OCI-LY1 (cell line): ENCODE measurements around the gene KCP.

Experiments
- H2AFZ ChIP-seq: fragments of 200-600 bp; sonication (generic), shearing (Covaris generic); 2 replicates; pipeline ENCODE4 v1.6.0; 2014; ENCODE audit warnings: antibody characterized with exemption, mild to moderate bottlenecking, low read length
- H3F3A ChIP-seq: fragments of 200-600 bp; sonication (generic), shearing (Covaris generic); 2 replicates; pipeline ENCODE4 v1.6.0; 2014; ENCODE audit warnings: mild to moderate bottlenecking, antibody characterized with exemption, low read length, moderate library complexity; ENCODE audit not compliant: insufficient read depth
- H3K27ac ChIP-seq: fragments of 200-600 bp; sonication (generic); 2 replicates; pipeline ENCODE4 v1.5.1; 2014; ENCODE audit warnings: low read length, mixed run types, mild to moderate bottlenecking, low read depth; ENCODE audit not compliant: poor library complexity, severe bottlenecking
- H3K27me3 ChIP-seq: fragments of 200-600 bp; sonication (generic); 2 replicates; pipeline ENCODE4 v1.6.0; 2014; ENCODE audit warnings: antibody characterized with exemption, mild to moderate bottlenecking, low read length, moderate library complexity; ENCODE audit not compliant: insufficient read depth
- H3K36me3 ChIP-seq: fragments of 200-600 bp; sonication (generic); 2 replicates; pipeline ENCODE4 v1.6.1; 2014; ENCODE audit warnings: mild to moderate bottlenecking, antibody characterized with exemption, low read length, moderate library complexity, mixed read lengths; ENCODE audit not compliant: insufficient read depth
- H3K4me1 ChIP-seq: fragments of 200-600 bp; sonication (generic); 2 replicates; pipeline ENCODE4 v1.5.1; 2014; ENCODE audit warnings: mild to moderate bottlenecking, low read length, moderate library complexity; ENCODE audit not compliant: insufficient read depth, severe bottlenecking
- H3K4me2 ChIP-seq: fragments of 200-600 bp; sonication (generic), shearing (Covaris generic); 2 replicates; pipeline ENCODE4 v1.6.1; 2014; ENCODE audit warnings: low read length
- H3K4me3 ChIP-seq: fragments of 200-600 bp; sonication (generic); 2 replicates; pipeline ENCODE4 v1.5.1; 2014; ENCODE audit warnings: low read length, low read depth, mild to moderate bottlenecking, mixed read lengths; ENCODE audit not compliant: poor library complexity, severe bottlenecking
- H3K79me2 ChIP-seq: fragments of 200-600 bp; shearing (Covaris generic); 2 replicates; pipeline ENCODE4 v1.6.1; 2016; ENCODE audit warnings: mixed run types, low read length, mixed read lengths; ENCODE audit not compliant: insufficient read depth
- H3K9ac ChIP-seq: fragments of 200-600 bp; sonication (generic), shearing (Covaris generic); 2 replicates; pipeline ENCODE4 v1.6.1; 2014; ENCODE audit warnings: mild to moderate bottlenecking, low read length, mixed read lengths
- H3K9me2 ChIP-seq: fragments of 200-600 bp; sonication (generic), shearing (Covaris generic); 2 replicates; pipeline ENCODE4 v1.6.1; 2014; ENCODE audit warnings: low read depth, mild to moderate bottlenecking, low read length, mixed read lengths
- H3K9me3 ChIP-seq: fragments of 200-600 bp; shearing (Covaris generic); 2 replicates; pipeline ENCODE4 v1.6.1; 2014; ENCODE audit warnings: low read length, mixed read lengths
- H4K20me1 ChIP-seq: fragments of 200-600 bp; sonication (generic), shearing (Covaris generic); 2 replicates; pipeline ENCODE4 v1.6.0; 2016; ENCODE audit warnings: mild to moderate bottlenecking, low read length; ENCODE audit not compliant: insufficient read depth
- EZH2 ChIP-seq: fragments of 200-600 bp; sonication (generic), shearing (Covaris generic); IDR thresholded peaks from 2 replicates; pipeline ENCODE4 v1.8.0; 2017; ENCODE audit warnings: borderline replicate concordance, mixed run types, mild to moderate bottlenecking, antibody characterized with exemption, low read length, moderate library complexity, mixed read lengths
- TF ChIP-seq, protein P1 (sequence below): fragments of 200-600 bp; sonication (generic), shearing (Covaris generic); IDR thresholded peaks from 2 replicates; pipeline ENCODE4 v1.5.1; 2017; ENCODE audit warnings: mild to moderate bottlenecking, antibody characterized with exemption, low read length, moderate library complexity, mixed read lengths

The KCP gene

DNA sequence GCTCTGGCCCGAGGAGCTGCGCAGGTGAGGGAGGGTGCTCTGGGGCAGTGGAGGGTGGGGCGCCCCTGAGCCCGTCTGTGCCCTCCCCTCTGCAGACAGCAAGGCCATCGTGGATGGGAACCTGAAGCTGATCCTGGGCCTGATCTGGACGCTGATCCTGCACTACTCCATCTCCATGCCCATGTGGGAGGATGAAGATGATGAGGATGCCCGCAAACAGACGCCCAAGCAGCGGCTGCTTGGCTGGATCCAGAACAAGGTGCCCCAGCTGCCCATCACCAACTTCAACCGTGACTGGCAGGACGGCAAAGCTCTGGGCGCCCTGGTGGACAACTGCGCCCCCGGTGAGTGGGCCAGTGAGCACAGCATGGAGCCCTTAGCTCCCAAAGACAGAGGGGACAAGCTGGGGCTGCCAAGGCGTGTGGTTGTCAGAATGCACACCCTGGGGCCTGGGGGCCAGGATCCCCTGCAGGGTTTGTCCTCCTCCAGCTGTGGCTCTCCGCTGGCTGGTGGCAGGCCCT is 75.2 kb downstream of the KCP start:
- Histone ChIP-seq H3K4me1 (no peaks in the 10 kb centered on the region), H3K9ac (no peak overlapping the region), H3K79me2 (no peaks in the 10 kb centered on the region), H2AFZ (no peak overlapping the region), H3K9me2 (no peaks in the 10 kb centered on the region), H3F3A (no peaks in the 10 kb centered on the region), H3K27me3 (peaks cover 7% of the 10 kb centered on the region), H3K36me3 (no peaks in the 10 kb centered on the region), H3K9me3 (no peaks in the 10 kb centered on the region), H3K4me3 (no peak overlapping the region), H4K20me1 (no peaks in the 10 kb centered on the region), H3K4me2 (no peak overlapping the region), H3K27ac (no peak overlapping the region)
- TF ChIP-seq EZH2, result no peak
- TF ChIP-seq, protein P1, sequence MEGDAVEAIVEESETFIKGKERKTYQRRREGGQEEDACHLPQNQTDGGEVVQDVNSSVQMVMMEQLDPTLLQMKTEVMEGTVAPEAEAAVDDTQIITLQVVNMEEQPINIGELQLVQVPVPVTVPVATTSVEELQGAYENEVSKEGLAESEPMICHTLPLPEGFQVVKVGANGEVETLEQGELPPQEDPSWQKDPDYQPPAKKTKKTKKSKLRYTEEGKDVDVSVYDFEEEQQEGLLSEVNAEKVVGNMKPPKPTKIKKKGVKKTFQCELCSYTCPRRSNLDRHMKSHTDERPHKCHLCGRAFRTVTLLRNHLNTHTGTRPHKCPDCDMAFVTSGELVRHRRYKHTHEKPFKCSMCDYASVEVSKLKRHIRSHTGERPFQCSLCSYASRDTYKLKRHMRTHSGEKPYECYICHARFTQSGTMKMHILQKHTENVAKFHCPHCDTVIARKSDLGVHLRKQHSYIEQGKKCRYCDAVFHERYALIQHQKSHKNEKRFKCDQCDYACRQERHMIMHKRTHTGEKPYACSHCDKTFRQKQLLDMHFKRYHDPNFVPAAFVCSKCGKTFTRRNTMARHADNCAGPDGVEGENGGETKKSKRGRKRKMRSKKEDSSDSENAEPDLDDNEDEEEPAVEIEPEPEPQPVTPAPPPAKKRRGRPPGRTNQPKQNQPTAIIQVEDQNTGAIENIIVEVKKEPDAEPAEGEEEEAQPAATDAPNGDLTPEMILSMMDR, result no peak

DNA sequence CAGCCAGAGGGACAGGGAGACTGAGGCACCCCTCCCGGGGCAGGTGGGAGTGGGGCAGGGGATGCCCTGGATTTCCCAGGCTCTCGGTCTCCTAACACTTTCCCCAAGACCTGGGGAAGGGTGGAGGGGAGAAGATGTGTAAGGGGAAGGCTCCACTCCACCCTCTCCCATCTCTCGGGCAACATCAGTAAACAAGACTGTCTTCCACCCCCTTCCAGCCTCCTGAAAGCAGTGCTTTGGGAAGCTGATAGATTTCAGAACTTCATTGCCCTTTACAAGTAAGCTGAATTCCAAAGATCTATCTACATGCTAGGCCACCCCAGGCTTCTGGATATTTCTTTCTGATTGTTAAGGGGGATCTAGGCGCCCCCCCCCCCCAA is 76.6 kb downstream of the KCP start:
- TF ChIP-seq, protein P1, result no peak
- TF ChIP-seq EZH2, result no peak
- Histone ChIP-seq H3K4me3 (no peak overlapping the region), H4K20me1 (no peaks in the 10 kb centered on the region), H3K27ac (no peak overlapping the region), H3K27me3 (peaks cover 17% of the 10 kb centered on the region), H3K9me3 (no peaks in the 10 kb centered on the region), H2AFZ (no peak overlapping the region), H3K4me1 (no peaks in the 10 kb centered on the region), H3K4me2 (no peak overlapping the region), H3K36me3 (no peaks in the 10 kb centered on the region), H3K79me2 (no peaks in the 10 kb centered on the region), H3F3A (no peaks in the 10 kb centered on the region), H3K9ac (no peak overlapping the region), H3K9me2 (no peaks in the 10 kb centered on the region)

DNA sequence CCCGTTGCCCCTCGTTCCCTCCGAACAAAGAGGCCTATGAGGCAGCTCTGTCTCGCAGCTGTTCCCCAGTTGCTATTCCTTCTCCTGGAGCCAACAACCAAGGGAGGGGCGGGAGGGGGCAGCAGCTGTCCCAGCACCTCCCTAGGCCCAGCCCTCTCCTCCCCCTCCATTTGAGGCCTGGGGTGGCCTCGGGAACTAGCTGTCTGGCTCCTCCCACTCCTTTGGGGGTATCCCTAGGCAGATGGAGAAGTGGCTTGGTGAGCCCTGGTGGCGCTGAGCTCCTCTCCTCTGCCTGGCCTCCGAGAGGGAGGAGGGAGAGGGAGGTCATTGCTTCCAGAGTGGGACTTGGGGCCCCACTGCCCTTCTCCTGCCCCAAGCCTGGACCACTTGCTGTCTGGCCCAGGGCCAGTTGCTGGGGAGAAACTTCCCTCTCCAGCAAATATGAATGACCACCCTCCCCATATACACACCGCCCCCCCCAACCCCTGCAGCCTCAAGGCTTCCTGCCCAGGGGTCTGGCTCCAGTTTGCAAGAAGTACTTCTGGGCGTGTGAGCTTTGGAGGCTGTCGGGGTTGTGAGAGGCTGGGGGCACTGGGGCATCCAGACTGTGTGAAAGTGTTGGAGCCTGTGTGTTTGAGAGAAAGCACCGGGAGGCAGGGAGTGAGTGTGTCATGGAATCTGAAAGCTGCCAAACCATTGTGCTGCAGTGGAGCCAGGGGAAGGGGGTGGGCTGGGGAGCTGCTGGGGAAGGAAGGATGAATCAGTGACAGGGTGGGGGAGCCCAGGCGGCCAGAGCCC is 77.2 kb downstream of the KCP start:
- no peak overlapping the region for H3K4me3 ChIP-seq

More for the DNA sequence above, 77.2 kb downstream of the KCP start:
- TF ChIP-seq, protein P1, result no peak
- no peak for TF ChIP-seq EZH2
- Histone ChIP-seq H3K9ac (no peak overlapping the region), H3K79me2 (no peaks in the 10 kb centered on the region), H4K20me1 (no peaks in the 10 kb centered on the region), H3K9me2 (no peaks in the 10 kb centered on the region), H3K9me3 (no peaks in the 10 kb centered on the region), H3K27ac (no peak overlapping the region), H3K4me2 (no peak overlapping the region), H3K27me3 (peaks cover 20% of the 10 kb centered on the region), H3F3A (no peaks in the 10 kb centered on the region), H3K36me3 (no peaks in the 10 kb centered on the region), H2AFZ (no peak overlapping the region), H3K4me1 (no peaks in the 10 kb centered on the region)
